Transverse colon (tissue), 4 donors: ENCODE data around the gene SSTR1. TPM values are rescaled to one million over a fixed set of nuclear protein-coding genes. Genes with fewer than 3 reads are reported as not detected.

ENCODE experiments used
- DNase-seq: peaks from one replicate; pipeline ENCODE4 v3.0.0-alpha.2; 2019
- H3K27ac ChIP-seq, 4 donors: fragments of 200-600 bp; sonication (generic); 2 replicates each; pipeline ENCODE4 v1.5.1; 2016 to 2018; ENCODE audit warnings: inconsistent platforms in 4 of 4
- H3K27me3 ChIP-seq: fragments of 200-600 bp; sonication (generic); 2 replicates; pipeline ENCODE4 v1.5.1; 2017; ENCODE audit warnings: inconsistent platforms
- H3K36me3 ChIP-seq, 4 donors: fragments of 200-600 bp; sonication (generic); 2 replicates each; pipeline ENCODE4 v1.5.1; 2017 to 2019; ENCODE audit warnings: inconsistent platforms in 4 of 4
- H3K4me1 ChIP-seq, 4 donors: fragments of 200-600 bp; sonication (generic); 2 replicates each; pipeline ENCODE4 v1.5.1; 2017 to 2020; ENCODE audit warnings: inconsistent platforms in 4 of 4
- H3K4me3 ChIP-seq, 4 donors: fragments of 200-600 bp; sonication (generic); 1 replicate in 1 of 4; 2 replicates in 3 of 4; pipeline versions ENCODE4 v1.5.1 to v1.6.1; 2017 to 2019; ENCODE audit warnings: inconsistent platforms in 4 of 4
- H3K9me3 ChIP-seq, 2 donors: fragments of 200-600 bp; sonication (generic); 2 replicates each; pipeline ENCODE4 v1.5.1; 2017 to 2019; ENCODE audit warnings: inconsistent platforms in 2 of 2
- CTCF ChIP-seq, 5 experiments: fragments of 200-600 bp in 3 of 5; fragments of 450-650 bp in 2 of 5; sonication (generic) in 3 of 5; IDR thresholded peaks; 1 replicate in 2 of 5; 2 replicates in 3 of 5; pipeline ENCODE4 v1.5.1; 2016 to 2017; ENCODE audit warnings: antibody characterized with exemption in 5 of 5, inconsistent platforms in 3 of 5, mild to moderate bottlenecking in 2 of 5, moderate library complexity in 1 of 5
- EP300 ChIP-seq: sonication (generic); formaldehyde crosslinking; IDR thresholded peaks from one replicate; pipeline ENCODE4 v1.6.1; 2017; ENCODE audit warnings: antibody characterized with exemption, low read depth
- POLR2A ChIP-seq: fragments of 450-650 bp; IDR thresholded peaks from one replicate; pipeline ENCODE4 v1.6.1; 2016; ENCODE audit warnings: antibody characterized with exemption, mild to moderate bottlenecking, moderate library complexity
- POLR2AphosphoS5 ChIP-seq, 3 donors: sonication (generic); formaldehyde crosslinking; IDR thresholded peaks; one replicate each; pipeline ENCODE4 v1.6.1; 2016; ENCODE audit warnings: antibody characterized with exemption in 3 of 3
- WGBS, 2 donors: methylation state at CpG; one replicate each; pipeline ENCODE4 v1.1.5; 2018; ENCODE audit warnings: low coverage in 1 of 2; 5-methylcytosine and 5-hydroxymethylcytosine counted together
- in situ Hi-C, 4 donors: fragments of 200-750 bp; cut with MboI; loops; one replicate each; pipeline versions ENCODE4 v1.15.0 to v1.15.1; 2017; ENCODE audit warnings: low sequenced_read_pairs in 3 of 4, low pct_ligation_motif_present in 1 of 4, low pct_unique_long_range_greater_than_20kb in 1 of 4
- intact Hi-C: fragments of 100-400 bp; cut with DNase I; formaldehyde crosslinking; loops from one replicate; pipeline ENCODE4 v1.15.1; 2023; ENCODE audit warnings: low total_unique reads
- total RNA-seq, 4 donors: library from RNA; depleted of rRNA; stranded (reverse); fragments of >200 nt; gene quantifications; one replicate each; pipeline ENCODE4 v1.1.0, GENCODE V29; 2016

Gene SSTR1
- total RNA-seq, 4 donors from 2014 or later = 1.6 to 10.1 (median 6.9) TPM

DNA sequence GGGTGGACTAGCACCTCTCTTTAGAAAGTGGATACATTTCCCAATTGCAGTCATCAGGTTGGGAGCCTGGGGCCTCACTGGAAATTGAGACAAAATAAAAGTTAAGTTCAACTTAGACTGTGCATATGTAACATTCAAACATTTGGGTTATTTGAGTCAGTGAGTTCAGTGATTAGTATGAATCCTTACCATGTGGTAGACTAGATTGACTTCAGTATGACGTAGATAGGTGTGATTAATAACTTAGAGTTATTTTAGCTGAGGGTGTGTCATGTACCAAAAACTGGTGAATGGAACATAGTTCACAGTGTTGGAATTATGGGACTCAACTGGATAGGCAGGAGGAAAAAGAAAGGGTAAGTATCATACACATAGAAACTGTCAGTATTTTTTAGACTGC lies 8.0 kb upstream of the SSTR1 start:
- no peak for DNase-seq
- no peak overlapping the region for H3K4me3 ChIP-seq
- H3K4me1 ChIP-seq = no peaks in the 10 kb centered on the region
- in situ Hi-C loops = no loop called here
- H3K36me3 ChIP-seq = no peaks in the 10 kb centered on the region
- H3K27ac ChIP-seq = no peak overlapping the region
- WGBS, 2 donors = 50 to 63% methylated on average over 1 of the region's 1 CpG
- intact Hi-C loops = no loop called here
- H3K27me3 ChIP-seq = no peaks in the 10 kb centered on the region
- H3K9me3 ChIP-seq = no peaks in the 10 kb centered on the region
- TF ChIP-seq EP300 (no peak), CTCF (IDR thresholded peaks at IDR 0.05) (no peak), POLR2A (no peak), POLR2AphosphoS5 (IDR thresholded peaks at IDR 0.05) (no peak)

DNA sequence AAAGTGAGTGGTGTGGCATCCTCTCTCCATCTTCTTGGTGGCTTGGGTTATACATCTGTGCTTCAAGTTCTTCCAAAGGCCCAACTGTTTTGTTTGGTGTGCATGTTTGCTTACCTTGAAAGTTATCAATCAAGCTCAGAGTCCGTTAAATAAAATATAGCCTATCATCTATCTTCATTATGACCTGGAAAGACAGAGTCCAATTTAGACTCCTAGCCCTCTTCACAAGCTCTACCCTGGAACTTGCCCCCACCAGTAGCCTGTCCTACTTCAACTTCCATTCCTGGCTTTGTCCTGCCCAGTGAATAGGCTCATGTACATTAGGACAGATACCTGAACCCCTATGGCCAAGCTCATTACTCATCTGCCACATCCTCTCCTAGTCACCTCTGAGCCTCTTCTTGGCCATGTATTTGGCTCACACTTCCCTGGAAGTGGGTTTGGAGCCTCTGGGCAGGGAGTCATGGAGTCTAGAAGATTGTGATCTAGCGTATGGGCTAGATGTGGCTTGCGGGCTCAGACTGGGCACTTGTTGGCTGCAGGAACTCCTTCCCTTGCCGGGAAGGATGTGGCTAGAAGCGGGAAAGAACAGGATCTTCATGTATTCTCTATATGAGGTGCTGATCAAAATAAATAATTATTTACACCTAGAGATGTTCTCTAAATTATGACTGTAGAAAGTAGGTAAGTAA lies 6.4 kb upstream of the SSTR1 start:
- H3K36me3 ChIP-seq = no peaks in the 10 kb centered on the region
- TF ChIP-seq CTCF (IDR thresholded peaks at IDR 0.05) (no peak), POLR2AphosphoS5 (IDR thresholded peaks at IDR 0.05) (no peak), POLR2A (no peak), EP300 (no peak)
- in situ Hi-C loops (no loop called here), intact Hi-C loops (no loop called here)
- no peak for DNase-seq
- no peak overlapping the region for H3K4me3 ChIP-seq
- H3K4me1 ChIP-seq = no peaks in the 10 kb centered on the region
- no peaks in the 10 kb centered on the region for H3K9me3 ChIP-seq
- WGBS, 2 donors = 63 to 90% methylated on average over 1 to 5 of the region's 5 CpGs
- H3K27me3 ChIP-seq = no peaks in the 10 kb centered on the region
- no peak overlapping the region for H3K27ac ChIP-seq

DNA sequence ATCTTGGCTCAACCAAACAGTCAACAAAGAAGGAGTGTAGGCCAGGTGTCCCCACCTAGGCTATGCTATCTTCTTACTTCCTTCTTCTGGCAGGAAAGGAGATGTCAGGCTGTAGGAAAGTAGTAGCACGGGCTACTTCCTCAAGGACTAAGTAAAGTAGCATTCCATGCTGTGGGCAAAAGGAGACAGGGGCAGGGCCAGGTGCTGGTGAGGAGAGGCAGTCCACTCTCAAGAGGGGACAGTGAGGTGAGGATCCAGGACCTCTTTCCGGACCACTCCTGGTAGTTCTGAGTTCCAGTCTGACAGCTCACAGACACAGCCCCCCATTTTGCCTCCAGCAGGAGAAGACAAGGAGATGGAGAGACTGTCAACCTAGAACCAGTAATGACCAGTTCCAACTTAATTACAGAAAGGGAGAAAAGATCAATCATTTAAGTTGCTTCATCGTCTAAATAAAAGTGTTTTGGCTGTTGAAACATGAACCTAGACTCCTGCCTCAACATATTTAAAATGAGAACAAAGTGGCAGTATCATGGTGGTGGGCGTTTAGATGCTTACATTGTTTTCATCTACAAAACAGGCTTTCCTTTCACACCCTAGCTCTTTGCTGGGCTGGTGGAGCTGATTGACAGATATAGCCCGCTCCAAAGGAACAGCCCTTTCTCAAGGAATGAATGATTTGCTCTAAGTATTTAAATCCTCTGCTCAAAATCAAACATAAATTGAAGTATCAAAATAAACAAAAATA lies 5.1 kb upstream of the SSTR1 start:
- in situ Hi-C loops = no loop called here
- intact Hi-C loops = no loop called here
- 63 to 66% methylated on average over 4 to 5 of the region's 5 CpGs for WGBS, 2 donors

More for the DNA sequence above, 5.1 kb upstream of the SSTR1 start:
- Histone ChIP-seq H3K36me3 (no peaks in the 10 kb centered on the region), H3K4me3 (no peak overlapping the region), H3K27ac (no peak overlapping the region), H3K4me1 (peaks cover 0 to 6% (median 1%) of the 10 kb centered on the region in 4 donors), H3K9me3 (no peaks in the 10 kb centered on the region), H3K27me3 (no peaks in the 10 kb centered on the region)
- no peak for TF ChIP-seq EP300
- no peak for TF ChIP-seq POLR2A
- TF ChIP-seq CTCF (IDR thresholded peaks at IDR 0.05) = no peak
- no peak for TF ChIP-seq POLR2AphosphoS5 (IDR thresholded peaks at IDR 0.05)
- DNase-seq = no peak
